Prostate gland (tissue), 2 donors: ENCODE data around the gene DENND1B. TPM values are rescaled to one million over a fixed set of nuclear protein-coding genes. Genes with fewer than 3 reads are reported as not detected.

Experiments
- DNase-seq: peaks from one replicate; pipeline ENCODE4 v3.0.0-alpha.2; 2019; ENCODE audit warnings: low spot score
- H3K27ac ChIP-seq, 2 donors: fragments of 200-600 bp; sonication (generic); 2 replicates each; pipeline ENCODE4 v1.5.1; 2017 to 2019
- H3K27me3 ChIP-seq: fragments of 200-600 bp; sonication (generic); replicated peaks from 2 replicates; pipeline ENCODE4 v1.5.1; 2019; ENCODE audit not compliant: insufficient read depth
- H3K36me3 ChIP-seq, 2 donors: fragments of 200-600 bp; sonication (generic); 1 replicate in 1 of 2; 2 replicates in 1 of 2; pipeline versions ENCODE4 v1.5.1 to v1.8.1; 2017 to 2019
- H3K4me1 ChIP-seq: fragments of 200-600 bp; sonication (generic); replicated peaks from 2 replicates; pipeline ENCODE4 v1.5.1; 2019
- H3K4me3 ChIP-seq, 2 donors: fragments of 200-600 bp; sonication (generic); 2 replicates each; pipeline ENCODE4 v1.5.1; 2017 to 2019
- H3K9me3 ChIP-seq: fragments of 200-600 bp; sonication (generic); 2 replicates; pipeline ENCODE4 v1.5.1; 2017
- CTCF ChIP-seq, 4 experiments: fragments of 200-600 bp in 2 of 4; fragments of 450-650 bp in 2 of 4; sonication (generic) in 2 of 4; IDR thresholded peaks; 1 replicate in 3 of 4; 2 replicates in 1 of 4; pipeline ENCODE4 v1.5.1; 2016 to 2019; ENCODE audit warnings: antibody characterized with exemption in 4 of 4, mild to moderate bottlenecking in 2 of 4, moderate library complexity in 2 of 4
- POLR2A ChIP-seq: fragments of 450-650 bp; IDR thresholded peaks from one replicate; pipeline ENCODE4 v1.6.1; 2016; ENCODE audit warnings: antibody characterized with exemption, mild to moderate bottlenecking
- POLR2AphosphoS5 ChIP-seq: sonication (generic); formaldehyde crosslinking; IDR thresholded peaks from one replicate; pipeline ENCODE4 v1.6.1; 2017; ENCODE audit warnings: antibody characterized with exemption
- WGBS: methylation state at CpG from one replicate; pipeline ENCODE4 v1.1.5; 2018; 5-methylcytosine and 5-hydroxymethylcytosine counted together
- intact Hi-C: fragments of 100-400 bp; cut with DNase I; formaldehyde crosslinking; loops from one replicate; pipeline ENCODE4 v1.14.2; 2022
- total RNA-seq, 2 donors: library from RNA; depleted of rRNA; stranded (reverse); fragments of >200 nt; gene quantifications; one replicate each; pipeline ENCODE4 v1.1.0, GENCODE V29; 2016

Gene DENND1B
- total RNA-seq, 2 donors from 2014 or later = 13.5 to 14.1 TPM

GRCh38 chr1:197614916-197615692 is 160.2 kb downstream of the DENND1B start:
- DNase-seq = no peak
- Histone ChIP-seq H3K36me3 (no peaks in the 10 kb centered on the region), H3K9me3 (no peaks in the 10 kb centered on the region), H3K27ac (no peak overlapping the region), H3K4me3 (no peak overlapping the region), H3K4me1 (no peaks in the 10 kb centered on the region), H3K27me3 (no peaks in the 10 kb centered on the region)
- TF ChIP-seq CTCF (IDR thresholded peaks at IDR 0.05) = peak in 3 of 4 experiments; percentile 38 to 50 (median 47)
- no peak for TF ChIP-seq POLR2A
- 43% methylated on average over 3 of the region's 3 CpGs for WGBS
- intact Hi-C loops = loop anchor here (5.0 kb wide), 2 partner anchors 252 to 307 kb away; no protein-coding TSS in a partner anchor

GRCh38 chr1:197606168-197606845 is 169.0 kb downstream of the DENND1B start:
- TF ChIP-seq POLR2AphosphoS5 (no peak), CTCF (IDR thresholded peaks at IDR 0.05) (no peak), POLR2A (no peak)
- H3K4me1 ChIP-seq = no peaks in the 10 kb centered on the region
- no peak for DNase-seq
- H3K27me3 ChIP-seq = no peaks in the 10 kb centered on the region
- no peak overlapping the region for H3K4me3 ChIP-seq
- no peak overlapping the region for H3K27ac ChIP-seq
- 86% methylated on average over 6 of the region's 6 CpGs for WGBS
- intact Hi-C loops = no loop called here
- H3K9me3 ChIP-seq = no peaks in the 10 kb centered on the region
- no peaks in the 10 kb centered on the region for H3K36me3 ChIP-seq

GRCh38 chr1:197604302-197604701 is 171.0 kb downstream of the DENND1B start:
- Histone ChIP-seq H3K4me1 (no peaks in the 10 kb centered on the region), H3K36me3 (no peaks in the 10 kb centered on the region), H3K27me3 (no peaks in the 10 kb centered on the region), H3K27ac (no peak overlapping the region), H3K9me3 (no peaks in the 10 kb centered on the region), H3K4me3 (no peak overlapping the region)
- DNase-seq = no peak
- WGBS = 97% methylated on average over 1 of the region's 1 CpG
- TF ChIP-seq CTCF (IDR thresholded peaks at IDR 0.05) = no peak
- no peak for TF ChIP-seq POLR2A
- TF ChIP-seq POLR2AphosphoS5 = no peak
- intact Hi-C loops = no loop called here

- H3K27ac ChIP-seq = no peak overlapping the region
- WGBS = 94% methylated on average over 3 of the region's 3 CpGs
- intact Hi-C loops = no loop called here
- no peaks in the 10 kb centered on the region for H3K27me3 ChIP-seq
- no peaks in the 10 kb centered on the region for H3K9me3 ChIP-seq
- H3K36me3 ChIP-seq = no peaks in the 10 kb centered on the region
- H3K4me3 ChIP-seq = no peak overlapping the region
- no peaks in the 10 kb centered on the region for H3K4me1 ChIP-seq
- no peak for DNase-seq
- TF ChIP-seq CTCF (IDR thresholded peaks at IDR 0.05) = no peak
- TF ChIP-seq POLR2AphosphoS5 = no peak
- no peak for TF ChIP-seq POLR2A
These were observed 174.5 kb downstream of the DENND1B start for GRCh38 chr1:197600751-197601150.
